ENCODE data around the gene PIP5K1B.

GRCh38 chr9:68883224-68883623 is 178.2 kb downstream of the PIP5K1B start:
- TF ChIP-seq ESRRG (CRISPR knock-in tag; IDR thresholded peaks at IDR 0.05) (no peak), RARB (CRISPR knock-in tag; IDR thresholded peaks at IDR 0.05) (no peak), ZFP3 (CRISPR knock-in tag; IDR thresholded peaks at IDR 0.05) (no peak), TCF4 (CRISPR knock-in tag; IDR thresholded peaks at IDR 0.05; ENCODE audit: borderline replicate concordance) (no peak), TOX (CRISPR knock-in tag; IDR thresholded peaks at IDR 0.05; ENCODE audit: borderline replicate concordance) (no peak), ZNF8 (CRISPR knock-in tag; IDR thresholded peaks at IDR 0.05) (no peak), CSRNP3 (CRISPR knock-in tag; IDR thresholded peaks at IDR 0.05) (no peak), POU6F1 (CRISPR knock-in tag; IDR thresholded peaks at IDR 0.05; ENCODE audit: borderline replicate concordance, low read depth) (no peak), SNAI2 (CRISPR knock-in tag; IDR thresholded peaks at IDR 0.05) (no peak), TSHZ2 (CRISPR knock-in tag; IDR thresholded peaks at IDR 0.05) (no peak), CSDC2 (CRISPR knock-in tag; IDR thresholded peaks at IDR 0.05) (no peak)
- TF ChIP-seq, protein P1, sequence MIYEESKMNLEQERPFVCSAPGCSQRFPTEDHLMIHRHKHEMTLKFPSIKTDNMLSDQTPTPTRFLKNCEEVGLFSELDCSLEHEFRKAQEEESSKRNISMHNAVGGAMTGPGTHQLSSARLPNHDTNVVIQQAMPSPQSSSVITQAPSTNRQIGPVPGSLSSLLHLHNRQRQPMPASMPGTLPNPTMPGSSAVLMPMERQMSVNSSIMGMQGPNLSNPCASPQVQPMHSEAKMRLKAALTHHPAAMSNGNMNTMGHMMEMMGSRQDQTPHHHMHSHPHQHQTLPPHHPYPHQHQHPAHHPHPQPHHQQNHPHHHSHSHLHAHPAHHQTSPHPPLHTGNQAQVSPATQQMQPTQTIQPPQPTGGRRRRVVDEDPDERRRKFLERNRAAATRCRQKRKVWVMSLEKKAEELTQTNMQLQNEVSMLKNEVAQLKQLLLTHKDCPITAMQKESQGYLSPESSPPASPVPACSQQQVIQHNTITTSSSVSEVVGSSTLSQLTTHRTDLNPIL (CRISPR knock-in tag; IDR thresholded peaks at IDR 0.05; ENCODE audit: low read depth) = no peak

Data from SK-N-SH treated with all-trans-retinoic acid at 6 μM for 48 hours (cell line).